ENCODE results near the gene REEP5.

The REEP5 gene

DNA sequence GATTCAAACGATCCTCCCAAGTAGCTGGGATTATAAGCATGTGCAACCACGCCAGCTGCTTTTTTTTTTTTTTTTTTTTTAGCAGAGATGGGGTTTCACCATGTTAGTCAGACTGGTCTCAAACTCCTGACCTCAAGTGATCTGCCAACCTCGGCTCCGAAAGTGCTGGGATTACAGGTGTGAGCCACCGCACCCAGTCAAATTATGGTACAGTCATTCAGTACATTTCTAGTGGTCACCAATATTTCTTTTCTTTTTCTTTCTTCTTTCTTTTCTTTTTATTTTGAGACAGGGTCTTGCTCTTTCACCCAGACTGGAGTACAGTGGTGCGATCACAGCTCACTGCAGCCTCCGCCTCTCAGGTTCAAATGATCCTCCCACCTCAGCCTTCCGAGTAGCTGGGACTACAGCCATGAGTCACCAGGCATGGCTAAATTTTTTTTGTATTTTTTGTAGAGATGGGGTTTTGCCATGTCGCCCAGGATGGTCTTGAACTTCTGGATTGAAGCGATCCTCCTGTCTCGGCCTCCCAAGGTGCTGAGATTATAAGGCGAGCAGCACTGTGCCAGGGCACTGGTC lies 29.2 kb upstream of the REEP5 start:
- Histone ChIP-seq H3K36me3 (ENCODE audit: control insufficient read depth in 4 of 4, insufficient read depth in 4 of 4, low read length in 3 of 4) (no peaks in the 10 kb centered on the region), H3K27ac (ENCODE audit: insufficient read depth in 1 of 2, low read depth in 1 of 2, low read length in 2 of 2, poor library complexity in 1 of 2, severe bottlenecking in 2 of 2) (no peak overlapping the region), H3K9me3 (ENCODE audit: control extremely low read depth in 1 of 5, control insufficient read depth in 4 of 5, insufficient read depth in 2 of 5, low read depth in 1 of 5, low read length in 4 of 5) (peaks cover 0 to 2% (median 0%) of the 10 kb centered on the region in 5 experiments), H3K4me1 (ENCODE audit: control extremely low read depth in 1 of 4, control insufficient read depth in 4 of 4, insufficient read depth in 4 of 4, low read length in 3 of 4) (no peaks in the 10 kb centered on the region), H3K27me3 (replicated peaks in 2 of 5; ENCODE audit: control insufficient read depth in 4 of 5, insufficient read depth in 5 of 5, low read length in 4 of 5) (peaks cover 0 to 52% (median 21%) of the 10 kb centered on the region in 5 experiments), H3K4me3 (ENCODE audit: control insufficient read depth in 1 of 7, extremely low read depth in 1 of 7, insufficient read depth in 4 of 7, low read depth in 2 of 7, low read length in 6 of 7) (no peak overlapping the region)
- DNase-seq = no peak
- ChIA-PET CTCF (no interaction called here), POLR2A (interaction anchor here (0.6 to 0.7 kb wide), 2 partner anchors 17 to 268 kb away, joined by 3 to 4 read pairs; no protein-coding TSS in a partner anchor)
- 98% methylated on average over 6 of the region's 12 CpGs for WGBS (ENCODE audit: insufficient coverage)

DNA sequence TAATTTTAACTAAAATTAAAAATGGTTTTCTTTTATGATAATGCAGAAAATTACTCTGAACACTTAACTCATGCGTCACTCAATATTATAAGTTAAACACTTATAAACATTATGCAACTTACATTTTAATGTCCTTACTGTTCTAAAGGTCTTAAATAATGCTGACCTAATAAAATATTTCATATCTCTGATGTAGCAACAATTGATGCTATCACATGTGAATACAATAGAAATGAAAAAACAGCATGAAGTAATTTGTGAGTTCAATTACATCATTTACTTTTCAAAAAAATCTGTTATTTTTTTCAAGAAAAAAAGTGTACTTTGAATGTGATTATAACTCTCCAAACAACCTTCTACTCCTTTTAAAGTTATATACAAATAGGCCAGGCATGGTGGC lies 26.4 kb upstream of the REEP5 start:
- WGBS (ENCODE audit: insufficient coverage) = no CpG with 5 or more reads among the region's 1 CpG
- H3K9me3 ChIP-seq (ENCODE audit: control extremely low read depth in 1 of 5, control insufficient read depth in 4 of 5, insufficient read depth in 2 of 5, low read depth in 1 of 5, low read length in 4 of 5) = peaks cover 0 to 2% (median 0%) of the 10 kb centered on the region in 5 experiments
- H3K27me3 ChIP-seq (replicated peaks in 2 of 5; ENCODE audit: control insufficient read depth in 4 of 5, insufficient read depth in 5 of 5, low read length in 4 of 5) = peaks cover 0 to 67% (median 25%) of the 10 kb centered on the region in 5 experiments
- ChIA-PET CTCF (no interaction called here), POLR2A (interaction anchor here (0.7 kb wide), 1 partner anchor 28 kb away, joined by 3 read pairs; the partner anchor contains the start of gene DCP2)
- H3K4me3 ChIP-seq (ENCODE audit: control insufficient read depth in 1 of 7, extremely low read depth in 1 of 7, insufficient read depth in 4 of 7, low read depth in 2 of 7, low read length in 6 of 7) = no peak overlapping the region
- no peak for DNase-seq
- no peaks in the 10 kb centered on the region for H3K36me3 ChIP-seq (ENCODE audit: control insufficient read depth in 4 of 4, insufficient read depth in 4 of 4, low read length in 3 of 4)
- no peak overlapping the region for H3K27ac ChIP-seq (ENCODE audit: insufficient read depth in 1 of 2, low read depth in 1 of 2, low read length in 2 of 2, poor library complexity in 1 of 2, severe bottlenecking in 2 of 2)
- H3K4me1 ChIP-seq (ENCODE audit: control extremely low read depth in 1 of 4, control insufficient read depth in 4 of 4, insufficient read depth in 4 of 4, low read length in 3 of 4) = no peaks in the 10 kb centered on the region

DNA sequence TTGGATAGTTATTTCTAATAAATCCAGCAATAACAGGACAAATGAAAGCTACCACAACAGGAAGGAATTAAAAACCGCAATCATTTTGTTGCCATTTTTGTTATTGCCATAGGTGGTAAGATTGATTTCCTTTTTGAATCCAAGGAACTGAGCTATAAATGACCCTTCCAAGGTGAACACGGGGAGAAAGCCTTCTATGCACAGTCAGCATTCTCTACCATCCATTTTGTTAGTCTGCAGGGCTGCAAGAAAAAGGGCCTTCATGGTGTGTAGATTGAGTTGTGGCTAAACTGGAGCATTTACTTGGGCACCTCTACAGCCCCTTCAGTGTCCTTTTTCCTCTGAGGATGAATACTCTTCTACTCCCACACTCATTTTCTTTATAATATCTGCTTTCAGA lies 18.6 kb upstream of the REEP5 start:
- Histone ChIP-seq H3K4me1 (ENCODE audit: control extremely low read depth in 1 of 4, control insufficient read depth in 4 of 4, insufficient read depth in 4 of 4, low read length in 3 of 4) (no peaks in the 10 kb centered on the region), H3K4me3 (ENCODE audit: control insufficient read depth in 1 of 7, extremely low read depth in 1 of 7, insufficient read depth in 4 of 7, low read depth in 2 of 7, low read length in 6 of 7) (no peak overlapping the region), H3K27ac (ENCODE audit: insufficient read depth in 1 of 2, low read depth in 1 of 2, low read length in 2 of 2, poor library complexity in 1 of 2, severe bottlenecking in 2 of 2) (no peak overlapping the region), H3K9me3 (ENCODE audit: control extremely low read depth in 1 of 5, control insufficient read depth in 4 of 5, insufficient read depth in 2 of 5, low read depth in 1 of 5, low read length in 4 of 5) (no peaks in the 10 kb centered on the region), H3K36me3 (ENCODE audit: control insufficient read depth in 4 of 4, insufficient read depth in 4 of 4, low read length in 3 of 4) (no peaks in the 10 kb centered on the region), H3K27me3 (replicated peaks in 2 of 5; ENCODE audit: control insufficient read depth in 4 of 5, insufficient read depth in 5 of 5, low read length in 4 of 5) (peaks cover 0 to 78% (median 18%) of the 10 kb centered on the region in 5 experiments)
- DNase-seq = no peak
- WGBS (ENCODE audit: insufficient coverage) = no CpG with 5 or more reads among the region's 2 CpGs
- POLR2A ChIA-PET = no interaction called here
- CTCF ChIA-PET = interaction anchor here (1.5 kb wide), 1 partner anchor 14 kb away, joined by 3 read pairs; no protein-coding TSS in a partner anchor

DNA sequence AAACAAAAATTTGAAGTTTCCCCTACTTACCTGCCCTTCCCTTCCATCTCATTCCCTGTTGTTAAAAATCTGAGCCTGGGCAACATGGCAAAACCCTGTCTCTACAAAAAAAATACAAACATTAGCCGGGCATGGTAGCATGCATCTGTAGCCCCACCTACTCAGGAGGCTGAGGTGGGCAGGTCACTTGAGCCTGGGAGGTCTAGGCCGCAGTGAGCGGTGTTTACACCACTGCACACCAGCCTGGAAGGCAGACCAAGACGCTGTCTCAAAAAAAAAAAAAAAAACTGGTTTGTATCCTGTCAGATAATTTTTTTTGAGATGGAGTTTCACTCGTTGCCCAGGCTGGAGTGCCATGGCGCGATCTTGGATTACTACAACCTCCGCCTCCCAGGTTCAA lies 16.3 kb upstream of the REEP5 start:
- WGBS (ENCODE audit: insufficient coverage) = 86% methylated on average over 7 of the region's 8 CpGs
- DNase-seq = no peak
- no peak overlapping the region for H3K27ac ChIP-seq (ENCODE audit: insufficient read depth in 1 of 2, low read depth in 1 of 2, low read length in 2 of 2, poor library complexity in 1 of 2, severe bottlenecking in 2 of 2)
- POLR2A ChIA-PET = no interaction called here
- H3K36me3 ChIP-seq (ENCODE audit: control insufficient read depth in 4 of 4, insufficient read depth in 4 of 4, low read length in 3 of 4) = no peaks in the 10 kb centered on the region
- no peaks in the 10 kb centered on the region for H3K9me3 ChIP-seq (ENCODE audit: control extremely low read depth in 1 of 5, control insufficient read depth in 4 of 5, insufficient read depth in 2 of 5, low read depth in 1 of 5, low read length in 4 of 5)
- peaks cover 0 to 82% (median 27%) of the 10 kb centered on the region in 5 experiments for H3K27me3 ChIP-seq (replicated peaks in 2 of 5; ENCODE audit: control insufficient read depth in 4 of 5, insufficient read depth in 5 of 5, low read length in 4 of 5)
- H3K4me3 ChIP-seq (ENCODE audit: control insufficient read depth in 1 of 7, extremely low read depth in 1 of 7, insufficient read depth in 4 of 7, low read depth in 2 of 7, low read length in 6 of 7) = no peak overlapping the region
- H3K4me1 ChIP-seq (ENCODE audit: control extremely low read depth in 1 of 4, control insufficient read depth in 4 of 4, insufficient read depth in 4 of 4, low read length in 3 of 4) = no peaks in the 10 kb centered on the region
- CTCF ChIA-PET = no interaction called here

DNA sequence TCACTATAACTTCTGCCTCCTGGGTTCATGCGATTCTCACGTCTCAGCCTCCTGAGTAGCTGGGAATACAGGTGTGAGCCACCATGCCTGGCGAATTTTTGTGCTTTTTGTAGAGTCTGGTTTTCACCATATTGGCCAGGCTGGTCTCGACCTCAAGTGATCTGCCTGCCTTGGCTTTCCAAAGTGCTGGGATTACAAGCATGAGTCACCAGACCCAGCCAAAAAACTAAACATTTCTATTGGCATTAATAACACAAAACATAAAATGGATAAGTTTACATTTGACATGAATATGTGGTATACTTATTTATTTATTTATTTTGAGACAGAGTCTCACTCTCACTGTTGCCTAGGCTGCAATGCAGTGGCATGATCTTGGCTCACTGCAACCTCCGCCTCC lies 13.6 kb upstream of the REEP5 start:
- H3K9me3 ChIP-seq (ENCODE audit: control extremely low read depth in 1 of 5, control insufficient read depth in 4 of 5, insufficient read depth in 2 of 5, low read depth in 1 of 5, low read length in 4 of 5) = no peaks in the 10 kb centered on the region
- ChIA-PET POLR2A (interaction anchor here (0.7 kb wide), 1 partner anchor 13 kb away, joined by 3 read pairs; no protein-coding TSS in a partner anchor), CTCF (no interaction called here)
- H3K27me3 ChIP-seq (replicated peaks in 2 of 5; ENCODE audit: control insufficient read depth in 4 of 5, insufficient read depth in 5 of 5, low read length in 4 of 5) = peaks cover 0 to 82% (median 28%) of the 10 kb centered on the region in 5 experiments
- no peak for DNase-seq
- WGBS (ENCODE audit: insufficient coverage) = 98% methylated on average over 4 of the region's 5 CpGs
- peaks cover 0 to 10% (median 1%) of the 10 kb centered on the region in 4 experiments for H3K4me1 ChIP-seq (ENCODE audit: control extremely low read depth in 1 of 4, control insufficient read depth in 4 of 4, insufficient read depth in 4 of 4, low read length in 3 of 4)
- H3K27ac ChIP-seq (ENCODE audit: insufficient read depth in 1 of 2, low read depth in 1 of 2, low read length in 2 of 2, poor library complexity in 1 of 2, severe bottlenecking in 2 of 2) = no peak overlapping the region
- no peaks in the 10 kb centered on the region for H3K36me3 ChIP-seq (ENCODE audit: control insufficient read depth in 4 of 4, insufficient read depth in 4 of 4, low read length in 3 of 4)
- no peak overlapping the region for H3K4me3 ChIP-seq (ENCODE audit: control insufficient read depth in 1 of 7, extremely low read depth in 1 of 7, insufficient read depth in 4 of 7, low read depth in 2 of 7, low read length in 6 of 7)

DNA sequence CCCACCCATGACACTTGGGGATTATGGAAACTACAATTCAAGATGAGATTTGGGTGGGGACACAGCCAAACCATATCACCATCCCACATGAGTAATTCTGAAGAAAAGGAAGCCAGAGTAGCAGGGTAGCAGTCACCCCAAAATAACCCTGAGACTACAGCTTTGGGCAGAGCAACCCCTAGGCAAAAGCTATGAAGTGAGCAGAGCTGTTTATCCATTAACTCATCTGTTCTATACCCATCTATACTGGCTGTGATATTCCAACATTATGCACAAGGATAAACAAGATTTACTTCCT lies 12.3 kb upstream of the REEP5 start:
- Histone ChIP-seq H3K27ac (ENCODE audit: insufficient read depth in 1 of 2, low read depth in 1 of 2, low read length in 2 of 2, poor library complexity in 1 of 2, severe bottlenecking in 2 of 2) (no peak overlapping the region), H3K4me1 (ENCODE audit: control extremely low read depth in 1 of 4, control insufficient read depth in 4 of 4, insufficient read depth in 4 of 4, low read length in 3 of 4) (peaks cover 5 to 24% (median 9%) of the 10 kb centered on the region in 4 experiments), H3K4me3 (ENCODE audit: control insufficient read depth in 1 of 7, extremely low read depth in 1 of 7, insufficient read depth in 4 of 7, low read depth in 2 of 7, low read length in 6 of 7) (no peak overlapping the region), H3K9me3 (ENCODE audit: control extremely low read depth in 1 of 5, control insufficient read depth in 4 of 5, insufficient read depth in 2 of 5, low read depth in 1 of 5, low read length in 4 of 5) (no peaks in the 10 kb centered on the region), H3K27me3 (replicated peaks in 2 of 5; ENCODE audit: control insufficient read depth in 4 of 5, insufficient read depth in 5 of 5, low read length in 4 of 5) (peaks cover 0 to 77% (median 24%) of the 10 kb centered on the region in 5 experiments), H3K36me3 (ENCODE audit: control insufficient read depth in 4 of 4, insufficient read depth in 4 of 4, low read length in 3 of 4) (no peaks in the 10 kb centered on the region)
- ChIA-PET CTCF (no interaction called here), POLR2A (interaction anchor here (0.6 kb wide), 1 partner anchor 147 kb away, joined by 3 read pairs; no protein-coding TSS in a partner anchor)
- no peak for DNase-seq

DNA sequence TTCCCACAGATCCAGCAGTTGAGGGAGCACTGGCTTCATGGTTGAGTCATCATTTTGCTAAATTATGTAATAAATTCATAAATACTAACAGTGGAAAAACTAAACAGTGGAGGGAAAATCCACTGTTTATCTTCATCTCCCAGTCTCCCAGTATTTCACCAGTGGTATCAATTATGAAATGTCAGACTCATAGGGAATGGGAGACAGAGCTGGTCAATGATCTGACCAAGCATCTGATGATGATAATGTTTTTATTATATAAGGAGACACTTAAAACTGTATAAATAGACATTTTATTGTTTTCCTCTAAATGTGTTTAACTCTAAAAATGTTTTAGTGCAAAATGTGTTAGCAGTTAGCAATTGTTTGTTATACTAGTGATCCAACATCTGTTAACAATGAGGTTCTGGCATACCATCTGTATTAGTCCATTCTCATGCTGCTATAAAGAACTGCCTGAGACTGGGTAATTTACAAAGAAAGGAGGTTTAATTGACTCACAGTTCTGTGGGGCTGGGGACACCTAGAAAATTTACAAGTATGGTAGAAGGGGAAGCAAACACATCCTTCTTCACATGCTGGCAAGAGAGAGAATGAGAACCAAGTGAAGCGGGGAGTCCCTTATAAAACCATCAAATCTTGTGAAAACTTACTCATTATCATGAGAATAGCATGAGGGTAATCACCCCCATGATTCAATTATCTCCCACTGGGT lies 11.8 kb upstream of the REEP5 start:
- no CpG with 5 or more reads among the region's 1 CpG for WGBS (ENCODE audit: insufficient coverage)
- POLR2A ChIA-PET = interaction anchor here (0.5 kb wide), 1 partner anchor 17 kb away, joined by 4 read pairs; no protein-coding TSS in a partner anchor
- no peaks in the 10 kb centered on the region for H3K9me3 ChIP-seq (ENCODE audit: control extremely low read depth in 1 of 5, control insufficient read depth in 4 of 5, insufficient read depth in 2 of 5, low read depth in 1 of 5, low read length in 4 of 5)
- no peak overlapping the region for H3K4me3 ChIP-seq (ENCODE audit: control insufficient read depth in 1 of 7, extremely low read depth in 1 of 7, insufficient read depth in 4 of 7, low read depth in 2 of 7, low read length in 6 of 7)
- no peak for DNase-seq
- peaks cover 0 to 71% (median 26%) of the 10 kb centered on the region in 5 experiments for H3K27me3 ChIP-seq (replicated peaks in 2 of 5; ENCODE audit: control insufficient read depth in 4 of 5, insufficient read depth in 5 of 5, low read length in 4 of 5)
- CTCF ChIA-PET = no interaction called here
- peaks cover 8 to 28% (median 11%) of the 10 kb centered on the region in 4 experiments for H3K4me1 ChIP-seq (ENCODE audit: control extremely low read depth in 1 of 4, control insufficient read depth in 4 of 4, insufficient read depth in 4 of 4, low read length in 3 of 4)
- no peak overlapping the region for H3K27ac ChIP-seq (ENCODE audit: insufficient read depth in 1 of 2, low read depth in 1 of 2, low read length in 2 of 2, poor library complexity in 1 of 2, severe bottlenecking in 2 of 2)
- H3K36me3 ChIP-seq (ENCODE audit: control insufficient read depth in 4 of 4, insufficient read depth in 4 of 4, low read length in 3 of 4) = no peaks in the 10 kb centered on the region
